Measurements from ENCODE around the gene HCN3. TPM values are rescaled to one million over a fixed set of nuclear protein-coding genes. Genes with fewer than 3 reads are reported as not detected.

The HCN3 gene
- total RNA-seq, 1 experiment from 2014 or later: 7.3 TPM

- TF ChIP-seq HMGXB4 (CRISPR knock-in tag; IDR thresholded peaks at IDR 0.05): 0 out of 2 replicates have a peak, but pooled peaks have one; percentile 30
- TF ChIP-seq OVOL2 (CRISPR knock-in tag; IDR thresholded peaks at IDR 0.05; ENCODE audit: borderline replicate concordance): no peak
- TF ChIP-seq JUN (CRISPR knock-in tag; IDR thresholded peaks at IDR 0.05): no peak
- no peak for TF ChIP-seq STAT6 (CRISPR knock-in tag; conservative IDR thresholded peaks at IDR 0.05; ENCODE audit: low read depth)
- no peak for TF ChIP-seq ZNF138 (CRISPR knock-in tag; conservative IDR thresholded peaks at IDR 0.05)
- TF ChIP-seq ZNF317 (CRISPR knock-in tag; IDR thresholded peaks at IDR 0.05; ENCODE audit: borderline replicate concordance, low read depth): no peak
- peak; percentile 53; the same call in 1 of the 2 replicates for TF ChIP-seq FOXP4 (CRISPR knock-in tag; IDR thresholded peaks at IDR 0.05)
- TF ChIP-seq NR1H2 (CRISPR knock-in tag; IDR thresholded peaks at IDR 0.05): no peak
- TF ChIP-seq ELF4 (CRISPR knock-in tag; IDR thresholded peaks at IDR 0.05; ENCODE audit: low read depth): no peak
- no peak for TF ChIP-seq NFATC4 (CRISPR knock-in tag; IDR thresholded peaks at IDR 0.05)
- TF ChIP-seq ZNF219 (CRISPR knock-in tag; IDR thresholded peaks at IDR 0.05; ENCODE audit: borderline replicate concordance): no peak
- no peak for TF ChIP-seq IRF2 (CRISPR knock-in tag; IDR thresholded peaks at IDR 0.05; ENCODE audit: borderline replicate concordance, low read depth)
- no peak for TF ChIP-seq ZNF512 (CRISPR knock-in tag; IDR thresholded peaks at IDR 0.05; ENCODE audit: borderline replicate concordance)
- TF ChIP-seq CBFB (CRISPR knock-in tag; IDR thresholded peaks at IDR 0.05; ENCODE audit: low read depth): no peak
- TF ChIP-seq CDX4 (CRISPR knock-in tag; IDR thresholded peaks at IDR 0.05; ENCODE audit: borderline replicate concordance): no peak
- peak; percentile 16; the same call in 1 of the 2 replicates for TF ChIP-seq CTCF (IDR thresholded peaks at IDR 0.05)
- TF ChIP-seq USF2 (CRISPR knock-in tag; IDR thresholded peaks at IDR 0.05): 0 out of 2 replicates have a peak, but pooled peaks have one; percentile 35
- TF ChIP-seq E2F1 (CRISPR knock-in tag; IDR thresholded peaks at IDR 0.05): no peak
- TF ChIP-seq NFYB (CRISPR knock-in tag; conservative IDR thresholded peaks at IDR 0.05; ENCODE audit: low read depth): no peak
- peak; percentile 81; the same call in 1 of the 2 replicates for TF ChIP-seq TEAD1 (CRISPR knock-in tag; IDR thresholded peaks at IDR 0.05)
Observed at GRCh38 chr1:155277902-155278688, 832 bp downstream of the HCN3 start (continued).
